B cell (primary cell): ENCODE data around the gene ATL1.

Experiments used
- EZH2 ChIP-seq: IDR thresholded peaks from 2 replicates; pipeline ENCODE4 v1.6.1; 2012; ENCODE audit warnings: borderline replicate concordance, low read depth, mild to moderate bottlenecking, moderate library complexity, low read length; ENCODE audit not compliant: insufficient read depth, poor library complexity, severe bottlenecking
- TF ChIP-seq, protein P1 (sequence below): fragments of 200-600 bp; IDR thresholded peaks from one replicate; pipeline ENCODE4 v1.8.0; 2022; ENCODE audit warnings: antibody characterized with exemption, mild to moderate bottlenecking

DNA sequence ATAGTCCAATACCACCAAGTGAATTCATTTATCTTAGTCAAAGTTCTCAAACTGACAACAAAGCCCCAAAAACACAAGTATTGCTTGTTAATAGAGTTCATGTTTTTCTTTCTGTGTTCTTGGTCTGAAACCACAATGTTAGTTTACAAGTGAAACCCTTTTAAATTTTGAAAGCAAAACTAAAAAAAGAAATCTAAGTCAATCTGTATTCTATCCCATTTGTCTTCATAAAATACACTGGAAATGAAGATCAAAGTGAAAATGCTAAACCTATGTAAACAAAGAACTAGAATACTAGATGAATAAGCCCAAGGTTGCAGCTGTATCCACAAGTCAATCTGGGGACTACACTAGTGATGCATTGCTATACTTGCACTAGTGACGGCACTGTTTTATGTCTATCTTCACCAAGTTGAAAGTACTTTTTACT, 38.0 kb upstream of the ATL1 start:
- TF ChIP-seq, protein P1, sequence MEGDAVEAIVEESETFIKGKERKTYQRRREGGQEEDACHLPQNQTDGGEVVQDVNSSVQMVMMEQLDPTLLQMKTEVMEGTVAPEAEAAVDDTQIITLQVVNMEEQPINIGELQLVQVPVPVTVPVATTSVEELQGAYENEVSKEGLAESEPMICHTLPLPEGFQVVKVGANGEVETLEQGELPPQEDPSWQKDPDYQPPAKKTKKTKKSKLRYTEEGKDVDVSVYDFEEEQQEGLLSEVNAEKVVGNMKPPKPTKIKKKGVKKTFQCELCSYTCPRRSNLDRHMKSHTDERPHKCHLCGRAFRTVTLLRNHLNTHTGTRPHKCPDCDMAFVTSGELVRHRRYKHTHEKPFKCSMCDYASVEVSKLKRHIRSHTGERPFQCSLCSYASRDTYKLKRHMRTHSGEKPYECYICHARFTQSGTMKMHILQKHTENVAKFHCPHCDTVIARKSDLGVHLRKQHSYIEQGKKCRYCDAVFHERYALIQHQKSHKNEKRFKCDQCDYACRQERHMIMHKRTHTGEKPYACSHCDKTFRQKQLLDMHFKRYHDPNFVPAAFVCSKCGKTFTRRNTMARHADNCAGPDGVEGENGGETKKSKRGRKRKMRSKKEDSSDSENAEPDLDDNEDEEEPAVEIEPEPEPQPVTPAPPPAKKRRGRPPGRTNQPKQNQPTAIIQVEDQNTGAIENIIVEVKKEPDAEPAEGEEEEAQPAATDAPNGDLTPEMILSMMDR = no peak
- TF ChIP-seq EZH2 = no peak
